ENCODE results near the gene BCAS3.
A peak's percentile ranks its signal among the peaks of the same experiment; 100 is the strongest.

BCAS3 gene

DNA sequence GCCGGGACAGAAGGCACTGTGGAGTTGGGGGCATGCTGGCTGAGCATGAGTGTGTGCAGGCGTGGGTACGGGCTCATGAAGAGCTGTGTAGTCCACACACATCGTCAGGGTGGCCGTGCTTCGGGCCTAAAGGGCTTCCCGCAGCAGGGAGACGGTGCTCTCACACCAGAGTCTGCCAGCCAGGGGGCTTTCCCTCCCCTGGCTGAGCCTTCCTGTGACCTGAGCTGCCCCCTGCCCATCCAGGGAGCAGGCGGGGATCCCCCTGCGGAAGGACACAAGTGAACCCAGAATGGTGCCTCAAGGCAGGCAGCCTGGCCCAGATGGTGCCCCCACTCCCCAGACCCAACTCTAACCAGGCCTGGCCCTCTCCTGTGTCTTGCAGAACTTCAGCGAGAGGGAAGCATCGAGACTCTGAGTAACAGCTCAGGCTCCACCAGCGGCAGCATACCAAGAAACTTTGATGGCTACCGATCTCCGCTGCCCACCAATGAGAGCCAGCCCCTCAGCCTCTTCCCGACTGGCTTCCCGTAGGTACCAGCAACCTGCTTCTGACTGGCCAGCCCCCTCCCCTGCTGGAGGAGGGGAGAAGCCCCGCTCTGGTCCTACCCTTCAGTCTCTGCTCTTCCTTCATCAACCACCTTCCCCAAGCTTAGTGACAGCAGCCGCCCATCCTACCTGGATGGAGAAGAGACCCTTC, 714.1 kb downstream of the BCAS3 start:
- no peak; the same call in 2 of the 3 replicates for ATAC-seq
- no peak for TF ChIP-seq RARB (CRISPR knock-in tag; IDR thresholded peaks at IDR 0.05)
- no peak for TF ChIP-seq PATZ1 (CRISPR knock-in tag; IDR thresholded peaks at IDR 0.05; ENCODE audit: borderline replicate concordance)
- no peak for TF ChIP-seq ZNF70 (CRISPR knock-in tag; IDR thresholded peaks at IDR 0.05)
- TF ChIP-seq GLIS3 (CRISPR knock-in tag; IDR thresholded peaks at IDR 0.05): no peak
- no peak for TF ChIP-seq CREB5 (CRISPR knock-in tag; IDR thresholded peaks at IDR 0.05; ENCODE audit: low read depth)
- TF ChIP-seq PPARA (CRISPR knock-in tag; IDR thresholded peaks at IDR 0.05; ENCODE audit: borderline replicate concordance): no peak
- no peak for TF ChIP-seq ARNTL (CRISPR knock-in tag; IDR thresholded peaks at IDR 0.05; ENCODE audit: borderline replicate concordance, low read depth)
- no peak for TF ChIP-seq ZFP30 (CRISPR knock-in tag; IDR thresholded peaks at IDR 0.05)
- TF ChIP-seq ZNF8 (CRISPR knock-in tag; IDR thresholded peaks at IDR 0.05): no peak
- no peak for TF ChIP-seq BACH2 (CRISPR knock-in tag; IDR thresholded peaks at IDR 0.05; ENCODE audit: borderline replicate concordance)
- no peak for TF ChIP-seq OSR1 (CRISPR knock-in tag; IDR thresholded peaks at IDR 0.05)
- TF ChIP-seq ESRRG (CRISPR knock-in tag; IDR thresholded peaks at IDR 0.05): no peak
- no peak for TF ChIP-seq CSRNP3 (CRISPR knock-in tag; IDR thresholded peaks at IDR 0.05)
- TF ChIP-seq SNAI2 (CRISPR knock-in tag; IDR thresholded peaks at IDR 0.05): no peak
- TF ChIP-seq ISL1 (CRISPR knock-in tag; IDR thresholded peaks at IDR 0.05): no peak
- no peak for TF ChIP-seq ZNF565 (CRISPR knock-in tag; conservative IDR thresholded peaks at IDR 0.05; ENCODE audit: low read depth)
- TF ChIP-seq CSDC2 (CRISPR knock-in tag; IDR thresholded peaks at IDR 0.05): no peak

DNA sequence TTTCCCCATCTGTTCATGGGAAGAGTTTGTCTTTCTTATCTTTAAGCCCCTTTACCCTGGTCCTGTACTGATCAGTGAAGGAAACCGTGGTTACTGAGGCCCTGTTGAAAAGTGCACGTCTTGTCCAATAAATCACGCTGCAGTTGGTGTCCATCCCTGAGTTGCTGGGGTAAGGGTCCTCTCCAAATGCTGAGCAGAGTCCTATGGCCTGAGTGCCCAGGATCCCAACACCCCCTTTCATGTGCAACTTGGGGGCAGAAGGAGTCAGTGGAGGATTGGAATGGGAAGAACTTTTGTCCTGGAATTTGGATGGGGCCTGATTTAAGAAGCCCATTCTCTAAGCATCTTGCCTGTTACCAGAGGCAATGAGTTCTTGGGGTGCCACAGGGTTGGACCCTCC, 715.0 kb downstream of the BCAS3 start:
- ATAC-seq: no peak
- TF ChIP-seq ESRRG (CRISPR knock-in tag; IDR thresholded peaks at IDR 0.05): no peak
- TF ChIP-seq POU6F1 (CRISPR knock-in tag; IDR thresholded peaks at IDR 0.05; ENCODE audit: borderline replicate concordance, low read depth): no peak
- no peak for TF ChIP-seq ZC3H10 (CRISPR knock-in tag; IDR thresholded peaks at IDR 0.05)
- TF ChIP-seq PPARA (CRISPR knock-in tag; IDR thresholded peaks at IDR 0.05; ENCODE audit: borderline replicate concordance): no peak
- TF ChIP-seq ISL1 (CRISPR knock-in tag; IDR thresholded peaks at IDR 0.05): no peak
- TF ChIP-seq TSHZ2 (CRISPR knock-in tag; IDR thresholded peaks at IDR 0.05): no peak

DNA sequence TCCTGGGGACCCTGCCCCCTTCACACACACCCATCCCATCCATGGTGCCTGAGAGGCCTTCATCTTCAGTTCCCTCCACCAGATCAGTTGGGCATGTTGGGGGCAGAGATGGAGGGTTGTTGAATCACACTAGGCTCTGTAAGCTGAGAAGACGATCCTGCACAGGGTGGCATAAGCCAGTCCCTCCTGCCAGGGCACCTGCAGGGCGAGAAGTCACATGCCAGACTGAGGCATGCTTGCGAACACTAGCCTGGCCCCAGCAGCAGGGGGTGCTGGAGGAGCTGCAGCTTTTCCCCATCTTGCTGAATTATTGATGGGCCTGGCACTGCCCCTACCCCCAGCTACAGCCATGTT, 715.9 kb downstream of the BCAS3 start:
- ATAC-seq: no peak
- TF ChIP-seq TSHZ2 (CRISPR knock-in tag; IDR thresholded peaks at IDR 0.05): 0 out of 2 replicates have a peak, but pooled peaks have one; percentile 9
- TF ChIP-seq SNAI2 (CRISPR knock-in tag; IDR thresholded peaks at IDR 0.05): 0 out of 2 replicates have a peak, but pooled peaks have one; percentile 5
- TF ChIP-seq ZNF70 (CRISPR knock-in tag; IDR thresholded peaks at IDR 0.05): no peak
